HCT116 (cell line): Measurements from ENCODE around the gene HOXA11. TPM values are rescaled to one million over a fixed set of nuclear protein-coding genes. Genes with fewer than 3 reads are reported as not detected.

Experiments
- ATAC-seq: fragments of 200-7000 bp; cut with Tn5 transposase; 2 replicates; pipeline ENCODE4 v1.9.1; 2020; ENCODE audit warnings: mild to moderate bottlenecking, moderate library complexity
- BruUV-seq: library from RNA; stranded (reverse); fragments of 400-500 nt; replicated peaks from 2 replicates; lab custom pipeline; 2021; lab: Mats Ljungman, UMichigan
- CTCF ChIA-PET: fragments of 300-600 bp; sonication (Branson Sonifier 250); formaldehyde crosslinking; loops from one replicate; lab custom pipeline; 2021; ENCODE audit warnings: antibody characterized with exemption; lab: Charles Lee
- POLR2A ChIA-PET: fragments of 300-600, 350-600 bp; sonication (Branson Sonifier 250); formaldehyde crosslinking; loops from one replicate; lab custom pipeline; 2021; ENCODE audit warnings: antibody characterized with exemption; lab: Charles Lee
- RAD21 ChIA-PET, 2 experiments: fragments of 300-600 bp; sonication (Branson Sonifier 250); formaldehyde crosslinking; loops; one replicate each; lab custom pipeline; 2023; ENCODE audit warnings: low total read pairs in 2 of 2; ENCODE audit not compliant: uncharacterized antibody in 2 of 2, unreplicated experiment in 2 of 2, low non-redundant PET in 1 of 2; lab: Charles Lee
- DNase-seq: peaks from one replicate; pipeline ENCODE4 v3.0.0-alpha.2; 2010; ENCODE audit warnings: low read depth, low spot score
- H2AFZ ChIP-seq: fragments of 200-600 bp; shearing (Covaris generic), sonication (generic); 2 replicates; pipeline ENCODE4 v1.6.1; 2017; ENCODE audit warnings: low read depth, mixed run types, mixed read lengths, antibody characterized with exemption, low read length; ENCODE audit not compliant: poor library complexity, severe bottlenecking
- H3K27ac ChIP-seq: 2 replicates; pipeline ENCODE4 v1.5.1; 2012; ENCODE audit warnings: low read depth, low read length
- H3K27me3 ChIP-seq: fragments of 200-600 bp; sonication (generic); 2 replicates; pipeline ENCODE4 v1.6.1; 2016; ENCODE audit warnings: mixed run types, low read length, mixed read lengths; ENCODE audit not compliant: insufficient read depth
- H3K36me3 ChIP-seq, 2 experiments: fragments of 200-500 bp in 1 of 2; fragments of 200-600 bp in 1 of 2; sonication (Bioruptor generic) in 1 of 2; sonication (generic) in 1 of 2; 2 replicates each; pipeline versions ENCODE4 v1.5.1 to v1.6.1; 2014 to 2016; ENCODE audit warnings: low read length in 2 of 2, inconsistent platforms in 1 of 2, mixed read lengths in 1 of 2, mixed run types in 1 of 2; ENCODE audit not compliant: insufficient read depth in 2 of 2, control insufficient read depth in 1 of 2
- H3K4me1 ChIP-seq, 2 experiments: fragments of 200-600 bp in 1 of 2; sonication (generic) in 1 of 2; 2 replicates each; pipeline versions ENCODE4 v1.5.1 to v1.6.1; 2012 to 2017; ENCODE audit warnings: low read length in 2 of 2, inconsistent platforms in 1 of 2, mild to moderate bottlenecking in 1 of 2, mixed read lengths in 1 of 2, mixed run types in 1 of 2, moderate library complexity in 1 of 2; ENCODE audit not compliant: insufficient read depth in 2 of 2, control insufficient read depth in 1 of 2
- H3K4me2 ChIP-seq: fragments of 200-600 bp; sonication (generic); 2 replicates; pipeline ENCODE4 v1.6.1; 2017; ENCODE audit warnings: mixed run types, low read length, mixed read lengths
- H3K4me3 ChIP-seq, 2 experiments: fragments of 200-600 bp in 1 of 2; sonication (generic) in 1 of 2; replicated peaks in 1 of 2; 2 replicates each; pipeline ENCODE4 v1.5.1; 2011 to 2016; ENCODE audit warnings: low read length in 2 of 2, control low read depth in 1 of 2, low read depth in 1 of 2, mild to moderate bottlenecking in 1 of 2, mixed read lengths in 1 of 2, mixed run types in 1 of 2
- H3K79me2 ChIP-seq: fragments of 200-600 bp; sonication (generic); 2 replicates; pipeline ENCODE4 v1.6.1; 2017; ENCODE audit warnings: mild to moderate bottlenecking, mixed run types, low read length, moderate library complexity, mixed read lengths; ENCODE audit not compliant: insufficient read depth
- H3K9ac ChIP-seq: fragments of 200-600 bp; sonication (generic); 2 replicates; pipeline ENCODE4 v1.6.1; 2016; ENCODE audit warnings: low read length, mixed read lengths
- H3K9me2 ChIP-seq: fragments of 200-600 bp; sonication (generic), shearing (Covaris generic); 2 replicates; pipeline ENCODE4 v1.6.1; 2017; ENCODE audit warnings: mixed run types, mild to moderate bottlenecking, moderate library complexity; ENCODE audit not compliant: insufficient read depth
- H3K9me3 ChIP-seq, 2 experiments: fragments of 200-500 bp in 1 of 2; fragments of 200-600 bp in 1 of 2; sonication (Bioruptor generic) in 1 of 2; sonication (generic) in 1 of 2; 2 replicates each; pipeline ENCODE4 v1.6.1; 2014 to 2017; ENCODE audit warnings: low read length in 2 of 2, mixed read lengths in 2 of 2, inconsistent platforms in 1 of 2, low read depth in 1 of 2, mild to moderate bottlenecking in 1 of 2, mixed run types in 1 of 2, moderate library complexity in 1 of 2; ENCODE audit not compliant: control insufficient read depth in 1 of 2, insufficient read depth in 1 of 2
- H4K20me1 ChIP-seq: fragments of 200-600 bp; sonication (generic), shearing (Covaris generic); 2 replicates; pipeline ENCODE4 v1.6.1; 2017; ENCODE audit warnings: mixed run types, mild to moderate bottlenecking, moderate library complexity; ENCODE audit not compliant: insufficient read depth
- ATF3 ChIP-seq: IDR thresholded peaks from 2 replicates; pipeline ENCODE4 v1.6.1; 2012
- CBX3 ChIP-seq: IDR thresholded peaks from 2 replicates; pipeline ENCODE4 v1.6.1; 2012; ENCODE audit warnings: low read depth
- FOSL1 ChIP-seq: IDR thresholded peaks from 2 replicates; pipeline ENCODE4 v1.6.1; 2012; ENCODE audit warnings: low read depth
- JUND ChIP-seq: IDR thresholded peaks from 2 replicates; pipeline ENCODE4 v1.6.1; 2012
- RAD21 ChIP-seq: IDR thresholded peaks from 2 replicates; pipeline ENCODE4 v1.6.1; 2012; ENCODE audit warnings: low read depth, mild to moderate bottlenecking
- SP1 ChIP-seq: IDR thresholded peaks from 2 replicates; pipeline ENCODE4 v1.6.1; 2012; ENCODE audit warnings: low read depth
- TCF7L2 ChIP-seq: IDR thresholded peaks from 2 replicates; pipeline ENCODE4 v1.7.0; 2011; ENCODE audit warnings: borderline replicate concordance, inconsistent platforms; ENCODE audit not compliant: insufficient read depth, insufficient read length; ENCODE audit errors: extremely low read depth
- ZNF274 ChIP-seq: fragments of 200-500 bp; sonication (Bioruptor generic); IDR thresholded peaks from 2 replicates; pipeline ENCODE4 v1.6.1; 2014; ENCODE audit warnings: mild to moderate bottlenecking, low read depth, low read length, inconsistent platforms
- intact Hi-C: fragments of 100-400 bp; cut with micrococcal nuclease; formaldehyde crosslinking; loops from 2 replicates; pipeline ENCODE4 v1.10.0; 2022
- total RNA-seq: library from RNA; stranded (reverse); gene quantifications from one replicate; pipeline ENCODE4 v1.2.1, GENCODE V29; 2021; ENCODE audit not compliant: unreplicated experiment
- TF ChIP-seq, protein P1 (sequence below): IDR thresholded peaks from 2 replicates; pipeline ENCODE4 v1.6.1; 2012

The HOXA11 gene
- total RNA-seq, 1 experiment from 2014 or later = 6.8 TPM

- Histone ChIP-seq H3K9me3 (no peaks in the 10 kb centered on the region), H3K27ac (no peak overlapping the region), H4K20me1 (no peaks in the 10 kb centered on the region), H3K4me3 (peak overlapping the region in 1 of 2 experiments; percentile 22; a peak in 1 of 4 replicates), H3K4me1 (peaks cover 41 to 86% of the 10 kb centered on the region in 2 experiments), H3K4me2 (peak overlapping the region; percentile 83), H3K9ac (peak overlapping the region; percentile 55; the same call in 1 of the 2 replicates), H3K9me2 (no peaks in the 10 kb centered on the region), H3K27me3 (0 out of 2 replicates have a peak, but pooled peaks cover under 1% of the 10 kb centered on the region), H3K79me2 (no peaks in the 10 kb centered on the region), H3K36me3 (no peaks in the 10 kb centered on the region), H2AFZ (no peak overlapping the region)
- no peak for DNase-seq
- CTCF ChIA-PET = no interaction called here
- no TSS peak for BruUV-seq
- POLR2A ChIA-PET = no interaction called here
- RAD21 ChIA-PET = no interaction called here
- intact Hi-C loops = no loop called here
- TF ChIP-seq RAD21 (peak; percentile 16; the same call in 1 of the 2 replicates), SP1 (no peak)
- TF ChIP-seq, all 23 proteins: peak for 1
- ATAC-seq = no peak
Measured at GRCh38 chr7:27133409-27134231, 51.4 kb downstream of the HOXA11 start.

- Histone ChIP-seq H3K27me3 (peaks cover 7% of the 10 kb centered on the region), H3K4me2 (peak overlapping the region; percentile 83; the same call in 1 of the 2 replicates), H4K20me1 (no peaks in the 10 kb centered on the region), H3K4me3 (no peak overlapping the region)
- no peak for TF ChIP-seq JUND
- TF ChIP-seq TCF7L2 = no peak
- TF ChIP-seq ATF3 = no peak
- no peak for TF ChIP-seq FOSL1
- no peak for TF ChIP-seq CBX3
- TF ChIP-seq ZNF274 = no peak
- TF ChIP-seq, protein P1, sequence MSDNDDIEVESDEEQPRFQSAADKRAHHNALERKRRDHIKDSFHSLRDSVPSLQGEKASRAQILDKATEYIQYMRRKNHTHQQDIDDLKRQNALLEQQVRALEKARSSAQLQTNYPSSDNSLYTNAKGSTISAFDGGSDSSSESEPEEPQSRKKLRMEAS = no peak
- TF ChIP-seq, all 23 proteins: peak for 0
- ChIA-PET CTCF (no interaction called here), POLR2A (no interaction called here), RAD21 (no interaction called here)
- H3K9me2 ChIP-seq = no peaks in the 10 kb centered on the region
- H2AFZ ChIP-seq = no peak overlapping the region
- no peaks in the 10 kb centered on the region for H3K36me3 ChIP-seq
- no peak overlapping the region for H3K27ac ChIP-seq
- no peak for ATAC-seq
- H3K79me2 ChIP-seq = no peaks in the 10 kb centered on the region
- no peaks in the 10 kb centered on the region for H3K9me3 ChIP-seq
- intact Hi-C loops = no loop called here
- H3K9ac ChIP-seq = no peak overlapping the region
- no TSS peak for BruUV-seq
- peaks cover 41 to 87% of the 10 kb centered on the region in 2 experiments for H3K4me1 ChIP-seq
- DNase-seq = no peak
Measured at GRCh38 chr7:27132978-27133377, 52.1 kb downstream of the HOXA11 start.
